DMS53 treated with DMSO at 0.1 percent for 48 hours (cell line): ENCODE data around the gene SECISBP2L.
A peak's percentile ranks its signal among the peaks of the same experiment; 100 is the strongest.
"Not testable (repeated sequence)": the region's sequence is repeated elsewhere in the genome, so short reads cannot be mapped to it uniquely, and the experiment has no call there.

ENCODE experiments used
- DNase-seq: peaks from one replicate; lab custom pipeline; 2025; ENCODE audit not compliant: unreplicated experiment; lab: John Stamatoyannopoulos, UW

SECISBP2L gene

GRCh38 chr15:48999314-48999713 is 46.9 kb downstream of the SECISBP2L start:
- no peak for DNase-seq

GRCh38 chr15:48996276-48996675 is 50.0 kb downstream of the SECISBP2L start:
- no peak for DNase-seq

DNA sequence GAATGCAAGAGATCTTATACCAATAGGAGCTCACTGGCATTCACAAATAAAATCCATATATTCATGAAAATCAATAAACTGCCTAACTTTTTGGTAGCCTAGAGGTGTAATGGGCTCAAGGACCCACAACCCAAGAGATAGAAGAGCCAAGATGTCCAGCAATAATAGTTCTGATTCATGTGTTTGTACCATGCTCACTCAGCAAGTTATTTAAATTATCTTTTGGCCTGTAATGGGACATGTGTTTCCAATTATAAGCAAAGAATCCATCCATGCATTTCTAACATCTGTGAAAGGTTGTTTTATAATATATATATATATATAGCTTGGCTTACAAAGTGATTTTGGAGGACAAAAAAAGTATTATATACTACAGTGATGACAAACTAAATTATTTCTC is 52.9 kb downstream of the SECISBP2L start:
- no peak for DNase-seq

DNA sequence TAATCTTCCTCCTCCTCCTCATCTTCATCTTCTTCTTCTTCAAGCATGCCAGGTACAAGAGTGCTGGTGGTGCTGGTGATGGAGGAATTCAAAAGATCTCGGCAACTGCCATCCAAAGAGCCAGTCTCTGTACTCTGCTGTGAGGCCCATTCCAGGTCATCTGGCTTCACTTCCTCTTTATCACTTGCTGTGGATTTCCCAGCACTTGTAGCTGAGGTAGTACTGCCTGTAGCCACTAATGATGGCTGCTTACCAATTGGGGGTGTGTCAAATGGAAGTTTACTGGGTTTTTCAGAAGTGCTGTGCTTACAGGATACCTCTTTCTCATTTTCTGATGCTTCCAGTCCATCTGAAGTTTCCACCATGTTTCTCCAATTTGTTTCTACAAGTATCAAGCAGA is 53.7 kb downstream of the SECISBP2L start:
- no peak for DNase-seq

GRCh38 chr15:48992096-48992495 is 54.1 kb downstream of the SECISBP2L start:
- DNase-seq: no peak

GRCh38 chr15:48989170-48989569 is 57.1 kb downstream of the SECISBP2L start:
- DNase-seq: no peak

DNA sequence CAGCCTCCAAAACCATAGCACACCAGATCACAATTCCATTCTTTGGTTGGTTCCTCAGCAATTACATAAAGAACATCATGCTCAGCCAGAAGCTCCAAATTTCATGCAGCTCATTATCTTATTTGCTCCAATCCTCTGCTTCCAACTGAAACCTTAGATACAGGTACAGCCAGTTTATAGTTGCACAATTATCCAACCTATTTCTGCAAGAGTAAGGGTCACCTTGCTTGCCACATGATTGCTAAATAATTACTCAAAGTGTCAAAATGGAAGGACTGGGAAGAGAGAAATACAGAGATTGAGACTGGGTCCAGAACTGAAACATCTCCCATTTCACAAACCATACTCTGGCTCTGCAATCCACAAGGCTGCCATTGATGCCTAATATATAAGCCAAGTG is 59.1 kb downstream of the SECISBP2L start:
- DNase-seq: no peak

DNA sequence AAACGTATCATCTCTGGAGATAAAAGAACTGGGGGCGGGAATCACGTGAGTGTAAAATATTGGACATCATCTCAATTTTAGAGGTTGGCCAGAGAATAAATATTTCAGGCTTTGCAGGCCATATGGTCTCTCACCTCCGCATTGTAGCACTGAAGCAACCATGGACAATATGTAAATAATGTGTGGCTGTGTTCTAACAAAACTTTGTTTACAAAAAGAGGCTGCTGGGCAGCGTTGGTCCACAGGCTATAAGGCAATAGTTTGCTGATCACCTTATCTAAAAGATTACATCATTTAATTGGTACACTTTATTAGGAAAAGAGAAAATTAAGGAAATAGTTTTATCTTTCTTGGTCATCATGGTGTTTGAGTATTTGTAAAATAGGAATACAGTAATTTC is 60.0 kb downstream of the SECISBP2L start:
- DNase-seq: no peak

- DNase-seq: no peak
Observed at GRCh38 chr15:48985516-48985915, 60.7 kb downstream of the SECISBP2L start.

DNA sequence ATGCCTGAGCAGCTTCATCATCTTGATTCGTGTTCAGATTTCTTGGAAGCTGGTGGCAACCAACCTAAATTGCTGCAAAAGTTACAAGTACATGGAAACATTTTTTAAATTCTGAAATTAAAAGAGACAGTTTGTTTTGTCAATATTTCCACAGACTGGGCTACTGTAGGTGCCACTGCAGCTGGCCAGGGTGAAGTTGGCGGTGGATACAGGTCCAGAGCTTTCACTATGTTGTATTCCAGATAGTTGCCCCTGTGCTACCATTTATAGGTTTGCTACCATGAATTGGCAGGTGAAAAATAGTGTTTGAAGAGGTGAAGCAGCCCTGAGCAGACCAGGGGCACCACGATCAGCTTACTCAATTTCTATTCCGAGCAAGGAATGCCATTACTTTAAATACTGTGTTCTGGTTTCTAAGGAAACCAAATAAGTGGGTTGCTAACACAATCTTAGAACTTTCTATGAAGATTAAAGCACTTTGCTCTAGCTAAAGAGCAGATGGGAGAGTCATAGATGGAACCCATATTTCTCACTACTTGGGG is 61.4 kb downstream of the SECISBP2L start:
- no peak for DNase-seq

DNA sequence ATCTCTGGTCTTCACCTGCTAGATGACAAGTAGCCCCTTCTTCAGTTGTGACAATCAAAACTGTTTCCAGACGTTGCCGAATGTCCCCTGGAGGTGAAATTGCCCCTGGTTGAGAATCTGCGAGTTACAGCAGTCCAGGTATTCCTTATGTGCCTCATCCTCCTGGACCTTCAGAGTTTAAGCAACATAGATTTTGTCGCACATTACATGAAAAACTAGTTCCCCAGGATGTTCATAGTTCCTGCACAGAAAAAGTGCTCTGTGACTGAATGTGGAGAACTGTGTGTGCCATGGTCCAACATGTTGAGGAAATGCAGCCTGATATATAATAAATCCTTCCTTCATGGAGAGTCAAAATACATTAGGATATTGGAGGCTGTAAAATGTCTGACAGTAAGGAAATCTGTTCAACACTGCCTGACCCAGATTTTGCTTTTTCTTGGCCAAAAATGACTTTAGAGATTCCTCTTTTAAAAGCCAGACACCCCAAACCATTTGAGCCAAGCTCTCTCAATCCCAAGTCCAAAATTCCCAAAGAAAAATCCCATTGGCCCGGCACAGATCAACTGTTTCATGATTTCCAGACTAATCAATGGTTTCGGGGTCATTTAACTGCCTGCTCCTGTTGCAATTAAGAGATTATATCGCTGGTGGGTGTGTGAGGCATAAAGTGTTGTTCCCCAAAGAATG is 62.1 kb downstream of the SECISBP2L start:
- DNase-seq: no peak

GRCh38 chr15:48983300-48983699 is 62.9 kb downstream of the SECISBP2L start:
- DNase-seq: no peak

DNA sequence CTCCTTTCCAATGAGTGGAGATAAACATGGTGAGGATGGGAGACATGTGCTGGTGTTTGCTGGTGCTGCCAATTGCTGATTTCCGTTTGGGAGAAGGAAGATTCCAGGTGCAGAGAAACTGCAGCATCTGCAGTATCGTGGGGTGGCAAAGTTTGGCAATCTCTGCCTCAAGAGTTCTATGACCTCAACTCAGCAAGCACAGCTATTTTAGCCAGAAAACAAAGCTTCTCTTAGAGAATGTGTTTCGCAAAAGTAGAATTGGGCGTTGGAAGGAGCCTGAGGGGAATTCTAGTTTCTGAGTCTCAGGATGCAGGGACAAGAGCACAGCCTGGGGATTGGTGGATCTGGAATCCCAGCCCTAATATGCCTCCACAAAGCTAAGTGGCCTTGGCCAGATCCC is 64.3 kb downstream of the SECISBP2L start:
- DNase-seq: no peak

DNA sequence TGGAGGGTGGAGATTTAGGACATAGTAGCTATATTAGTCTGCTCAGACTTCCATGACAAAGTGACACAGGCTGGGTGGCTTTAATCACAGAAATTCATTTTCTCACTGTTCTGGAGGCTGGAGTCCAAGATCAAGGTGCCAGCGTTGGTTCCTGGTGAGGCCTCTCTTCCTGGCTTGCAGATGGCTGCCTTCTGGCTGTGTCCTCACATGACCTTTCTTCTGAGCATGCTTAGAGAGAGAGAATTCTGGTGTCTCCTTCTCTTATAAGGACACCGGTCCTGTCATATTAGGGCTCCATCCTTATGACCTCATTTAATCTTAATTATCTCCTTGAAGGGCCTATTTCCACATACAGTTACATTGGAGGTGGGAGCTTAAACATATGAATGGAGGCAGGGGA is 67.6 kb downstream of the SECISBP2L start:
- DNase-seq: no peak

GRCh38 chr15:48976444-48977088 is 69.7 kb downstream of the SECISBP2L start:
- no peak for DNase-seq

DNA sequence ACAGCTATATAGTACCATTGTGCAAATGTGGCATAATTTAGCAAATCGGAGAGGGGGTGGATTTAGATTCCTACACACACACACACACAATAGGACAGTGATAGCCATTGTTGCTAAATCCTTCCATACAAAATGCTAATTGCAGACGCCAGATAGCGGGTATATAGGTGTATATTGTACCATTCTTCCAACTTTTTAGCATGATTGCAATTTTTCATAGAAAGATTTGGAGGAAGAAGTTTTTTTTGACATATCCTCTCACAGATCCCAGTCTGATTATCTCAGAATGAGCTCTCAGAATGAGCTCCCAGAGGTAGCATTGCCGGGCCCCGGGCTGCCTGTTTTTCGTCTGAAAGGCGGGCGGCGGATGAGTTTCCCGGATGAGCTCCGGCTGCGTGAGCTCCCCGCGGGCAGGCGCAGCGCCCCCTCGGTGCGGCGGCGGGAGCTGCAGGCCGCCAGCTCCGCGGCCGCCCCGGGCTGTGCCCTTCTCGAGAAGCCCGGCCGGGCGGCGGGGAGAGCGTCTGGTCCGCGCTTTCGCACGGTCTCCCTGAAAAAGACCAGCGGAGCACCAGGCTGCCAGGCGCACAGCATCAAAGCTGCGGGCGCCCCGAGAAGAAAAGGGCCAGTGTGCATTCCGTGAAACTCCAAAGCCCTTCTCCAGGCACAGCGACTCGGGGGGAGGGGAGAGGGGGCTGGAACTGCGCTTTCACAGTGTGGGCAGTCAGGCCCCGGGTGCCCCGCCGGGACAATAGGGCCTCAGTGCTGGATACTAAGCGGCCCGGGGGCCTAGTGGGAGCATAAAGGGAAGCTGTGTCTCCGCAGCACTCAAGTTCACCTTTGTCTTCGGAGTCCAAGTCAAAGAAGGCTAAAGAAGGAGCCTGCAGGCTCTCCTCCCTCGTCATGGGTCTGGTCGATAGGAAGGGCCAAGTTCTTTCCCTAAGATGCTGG is 70.5 kb downstream of the SECISBP2L start:
- peak; percentile 71 for DNase-seq

DNA sequence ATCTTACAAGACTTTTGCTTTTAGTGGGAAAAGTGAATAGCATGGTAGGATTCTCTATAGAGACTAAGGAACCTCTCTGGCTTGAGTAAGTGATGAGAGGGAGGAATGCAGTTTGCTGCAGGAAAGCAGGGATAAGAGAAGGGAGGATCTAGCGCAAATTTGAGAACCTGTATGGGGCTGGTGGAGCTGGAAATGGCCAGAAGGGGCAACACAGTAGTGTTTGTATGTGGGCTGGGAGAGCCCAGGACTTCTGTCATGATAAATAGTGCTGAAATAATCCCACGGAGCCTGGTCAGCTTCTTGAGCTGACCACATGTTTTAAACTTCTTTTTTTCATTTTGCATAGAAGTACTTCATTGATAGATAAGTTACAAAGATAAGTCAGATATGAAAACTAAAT is 71.4 kb downstream of the SECISBP2L start:
- DNase-seq: no peak

GRCh38 chr15:48972750-48973503 is 73.3 kb downstream of the SECISBP2L start:
- DNase-seq: no peak

DNA sequence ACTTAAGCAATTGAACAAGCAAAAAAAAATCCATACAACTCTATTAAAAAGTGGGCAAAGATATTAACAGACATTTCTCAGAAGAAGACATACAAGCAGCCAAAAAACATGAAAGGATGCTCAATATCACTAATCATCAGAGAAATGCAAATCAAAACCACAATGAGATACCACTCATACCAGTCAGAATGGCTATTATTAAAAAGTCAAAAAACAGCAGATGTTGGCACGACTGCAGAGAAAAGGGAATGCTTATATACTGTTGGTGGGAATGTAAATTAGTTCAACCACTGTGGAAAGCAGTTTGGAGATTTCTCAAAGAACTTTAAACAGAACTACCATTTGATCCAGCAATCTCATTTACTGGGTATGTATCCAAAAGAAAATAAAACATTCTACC is 75.3 kb downstream of the SECISBP2L start:
- not testable (repeated sequence) for DNase-seq

- DNase-seq: no peak
Observed at GRCh38 chr15:48968066-48968465, 78.2 kb downstream of the SECISBP2L start.

GRCh38 chr15:48967336-48967735 is 78.9 kb downstream of the SECISBP2L start:
- no peak for DNase-seq
